Testis (tissue), 3 donors: ENCODE results near the gene PCDHGC4. TPM values are rescaled to one million over a fixed set of nuclear protein-coding genes. Genes with fewer than 3 reads are reported as not detected.

Experiments
- DNase-seq: peaks from one replicate; pipeline ENCODE4 v3.0.0-alpha.2; 2019
- H3K27ac ChIP-seq, 2 donors: fragments of 200-600 bp; sonication (generic); one replicate each; pipeline ENCODE4 v1.5.1; 2019
- H3K27me3 ChIP-seq: fragments of 200-600 bp; sonication (generic); one replicate; pipeline ENCODE4 v1.5.1; 2019
- H3K36me3 ChIP-seq: fragments of 200-600 bp; sonication (generic); one replicate; pipeline ENCODE4 v1.5.1; 2017; ENCODE audit warnings: low read depth; ENCODE audit errors: missing control alignments
- H3K4me1 ChIP-seq: fragments of 200-600 bp; sonication (generic); one replicate; pipeline ENCODE4 v1.5.1; 2019
- H3K4me3 ChIP-seq, 2 donors: fragments of 200-600 bp; sonication (generic); one replicate each; pipeline ENCODE4 v1.5.1; 2017 to 2019
- H3K9me3 ChIP-seq: fragments of 200-600 bp; sonication (generic); one replicate; pipeline ENCODE4 v1.5.1; 2017
- CTCF ChIP-seq, 3 experiments: fragments of 450-650 bp in 2 of 3; fragments of 200-600 bp in 1 of 3; sonication (generic) in 1 of 3; IDR thresholded peaks; one replicate each; pipeline ENCODE4 v1.5.1; 2016 to 2019; ENCODE audit warnings: antibody characterized with exemption in 3 of 3, mild to moderate bottlenecking in 2 of 3, moderate library complexity in 1 of 3
- POLR2A ChIP-seq: fragments of 450-650 bp; IDR thresholded peaks from one replicate; pipeline ENCODE4 v1.6.1; 2017; ENCODE audit warnings: antibody characterized with exemption, mild to moderate bottlenecking, moderate library complexity
- WGBS, 2 donors: methylation state at CpG; one replicate each; pipeline ENCODE4 v1.1.5; 2018; 5-methylcytosine and 5-hydroxymethylcytosine counted together
- intact Hi-C: fragments of 100-400 bp; cut with DNase I; formaldehyde crosslinking; loops from one replicate; pipeline ENCODE4 v1.15.1; 2023; ENCODE audit warnings: low total_unique reads
- polyA plus RNA-seq: library from polyadenylated mRNA; stranded (reverse); fragments of 350-450 nt; fragmentation: Illumina TruSeq; extraction: RNeasy Lipid Tissue Mini Kit (QIAGEN cat#74804); gene quantifications from one replicate; pipeline ENCODE4 v1.2.3, GENCODE V29; 2014; ENCODE audit warnings: low read depth, low replicate concordance; ENCODE audit not compliant: insufficient read depth
- total RNA-seq, 2 donors: library from RNA; depleted of rRNA; stranded (reverse); fragments of >200 nt; gene quantifications; one replicate each; pipeline ENCODE4 v1.2.3, GENCODE V29; 2016

Gene PCDHGC4
- total and polyA plus RNA-seq, 3 donors from 2014 or later = 0.57 to 6.1 (median 6.1) TPM

GRCh38 chr5:141506381-141507155 is 21.7 kb downstream of the PCDHGC4 start:
- H3K36me3 ChIP-seq = no peaks in the 10 kb centered on the region
- H3K4me1 ChIP-seq = peaks cover 14% of the 10 kb centered on the region
- WGBS, 2 donors = 82 to 84% methylated on average over 8 of the region's 8 CpGs

GRCh38 chr5:141507387-141508091 is 22.7 kb downstream of the PCDHGC4 start:
- H3K4me3 ChIP-seq = no peak overlapping the region
- H3K27me3 ChIP-seq = no peaks in the 10 kb centered on the region
- TF ChIP-seq CTCF (IDR thresholded peaks at IDR 0.05) (no peak), POLR2A (no peak)
- H3K9me3 ChIP-seq = no peaks in the 10 kb centered on the region
- 41 to 52% methylated on average over 10 to 11 of the region's 11 CpGs for WGBS, 2 donors
- intact Hi-C loops = no loop called here
- H3K36me3 ChIP-seq = no peaks in the 10 kb centered on the region
- peak; percentile 57 for DNase-seq
- peaks cover 14% of the 10 kb centered on the region for H3K4me1 ChIP-seq
- peak overlapping the region; percentile 27 to 71 for H3K27ac ChIP-seq

More at GRCh38 chr5:141506381-141507155, 21.7 kb downstream of the PCDHGC4 start:
- Histone ChIP-seq H3K4me3 (no peak overlapping the region), H3K9me3 (no peaks in the 10 kb centered on the region), H3K27me3 (no peaks in the 10 kb centered on the region), H3K27ac (peak overlapping the region in 1 of 2 donors; percentile 71)
- TF ChIP-seq CTCF (IDR thresholded peaks at IDR 0.05) (no peak), POLR2A (no peak)
- intact Hi-C loops = no loop called here
- no peak for DNase-seq

GRCh38 chr5:141508440-141508797 is 23.6 kb downstream of the PCDHGC4 start:
- Histone ChIP-seq H3K36me3 (no peaks in the 10 kb centered on the region), H3K4me1 (peaks cover 14% of the 10 kb centered on the region), H3K27me3 (no peaks in the 10 kb centered on the region), H3K4me3 (no peak overlapping the region), H3K27ac (peak overlapping the region; percentile 27 to 71), H3K9me3 (no peaks in the 10 kb centered on the region)
- TF ChIP-seq POLR2A (no peak), CTCF (IDR thresholded peaks at IDR 0.05) (no peak)
- WGBS, 2 donors = 26 to 51% methylated on average over 9 of the region's 9 CpGs
- intact Hi-C loops = no loop called here
- no peak for DNase-seq

- Histone ChIP-seq H3K9me3 (no peaks in the 10 kb centered on the region), H3K27me3 (no peaks in the 10 kb centered on the region), H3K36me3 (no peaks in the 10 kb centered on the region), H3K4me3 (no peak overlapping the region), H3K4me1 (peaks cover 18% of the 10 kb centered on the region), H3K27ac (peak overlapping the region in 1 of 2 donors; percentile 71)
- 32 to 48% methylated on average over 21 to 23 of the region's 23 CpGs for WGBS, 2 donors
- DNase-seq = no peak
- no peak for TF ChIP-seq CTCF (IDR thresholded peaks at IDR 0.05)
- no peak for TF ChIP-seq POLR2A
- intact Hi-C loops = no loop called here
Observed at GRCh38 chr5:141508798-141509611, 24.2 kb downstream of the PCDHGC4 start.
